Vagina (tissue), 2 donors: ENCODE results near the gene DNAJC25. TPM values are rescaled to one million over a fixed set of nuclear protein-coding genes. Genes with fewer than 3 reads are reported as not detected.

ENCODE experiments used
- DNase-seq, 2 donors: peaks; one replicate each; pipeline ENCODE4 v3.0.0-alpha.2; 2017; ENCODE audit errors: extremely low spot score in 2 of 2
- H3K27ac ChIP-seq: fragments of 200-600 bp; sonication (generic); one replicate; pipeline ENCODE4 v1.5.1; 2019
- H3K27me3 ChIP-seq: fragments of 200-600 bp; sonication (generic); one replicate; pipeline ENCODE4 v1.5.1; 2019
- H3K36me3 ChIP-seq, 2 donors: fragments of 200-600 bp; sonication (generic); one replicate each; pipeline ENCODE4 v1.5.1; 2017 to 2019
- H3K4me1 ChIP-seq: fragments of 200-600 bp; sonication (generic); one replicate; pipeline ENCODE4 v1.5.1; 2019
- H3K4me3 ChIP-seq, 2 donors: fragments of 200-600 bp; sonication (generic); 1 replicate in 1 of 2; 2 replicates in 1 of 2; pipeline ENCODE4 v1.5.1; 2016 to 2019
- H3K9me3 ChIP-seq: fragments of 200-600 bp; sonication (generic); one replicate; pipeline ENCODE4 v1.5.1; 2019
- POLR2A ChIP-seq, 2 donors: fragments of 450-650 bp; IDR thresholded peaks; one replicate each; pipeline ENCODE4 v1.6.1; 2017; ENCODE audit warnings: antibody characterized with exemption in 2 of 2, mild to moderate bottlenecking in 2 of 2, moderate library complexity in 2 of 2
- POLR2AphosphoS5 ChIP-seq, 2 donors: sonication (generic); formaldehyde crosslinking; IDR thresholded peaks; one replicate each; pipeline ENCODE4 v1.9.0; 2017; ENCODE audit warnings: antibody characterized with exemption in 2 of 2, mild to moderate bottlenecking in 2 of 2, low read depth in 1 of 2; ENCODE audit not compliant: insufficient read depth in 1 of 2
- intact Hi-C: fragments of 100-400 bp; cut with DNase I; formaldehyde crosslinking; loops from one replicate; pipeline ENCODE4 v1.15.1; 2023
- total RNA-seq: library from RNA; depleted of rRNA; stranded (reverse); fragments of >200 nt; gene quantifications from one replicate; pipeline ENCODE4 v1.2.3, GENCODE V29; 2016
- TF ChIP-seq, protein P1 (sequence below), 3 experiments: fragments of 450-650 bp in 2 of 3; fragments of 200-600 bp in 1 of 3; sonication (generic) in 1 of 3; IDR thresholded peaks; one replicate each; pipeline ENCODE4 v1.5.1; 2017 to 2019; ENCODE audit warnings: antibody characterized with exemption in 3 of 3, mild to moderate bottlenecking in 2 of 3, moderate library complexity in 2 of 3

Gene DNAJC25
- total RNA-seq, 1 donor from 2014 or later, result 6.1 TPM

DNA sequence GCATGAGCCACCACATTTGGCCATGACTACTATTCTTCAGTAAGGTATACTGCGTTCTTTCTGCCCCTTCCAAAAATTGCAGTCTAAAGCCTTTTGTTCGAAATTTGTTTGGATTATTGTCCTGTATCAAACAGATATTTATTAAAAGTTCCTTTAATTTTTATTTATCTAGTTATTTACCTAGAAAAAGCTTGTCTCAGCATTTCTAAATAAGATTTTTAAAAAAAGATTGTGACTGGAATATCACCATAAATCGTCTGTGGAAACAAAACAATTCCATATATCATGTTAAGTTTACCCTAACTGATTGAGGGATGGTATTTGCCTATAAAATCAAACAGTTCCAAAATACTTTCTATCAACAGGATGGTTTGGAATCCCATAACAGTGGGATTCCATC is 45.0 kb downstream of the DNAJC25 start:
- H3K9me3 ChIP-seq, result no peaks in the 10 kb centered on the region
- TF ChIP-seq POLR2A (IDR thresholded peaks at IDR 0.05), result no peak
- TF ChIP-seq POLR2AphosphoS5 (IDR thresholded peaks at IDR 0.05; ENCODE audit: insufficient read depth in 1 of 2, low read depth in 1 of 2), result no peak
- TF ChIP-seq, protein P1, sequence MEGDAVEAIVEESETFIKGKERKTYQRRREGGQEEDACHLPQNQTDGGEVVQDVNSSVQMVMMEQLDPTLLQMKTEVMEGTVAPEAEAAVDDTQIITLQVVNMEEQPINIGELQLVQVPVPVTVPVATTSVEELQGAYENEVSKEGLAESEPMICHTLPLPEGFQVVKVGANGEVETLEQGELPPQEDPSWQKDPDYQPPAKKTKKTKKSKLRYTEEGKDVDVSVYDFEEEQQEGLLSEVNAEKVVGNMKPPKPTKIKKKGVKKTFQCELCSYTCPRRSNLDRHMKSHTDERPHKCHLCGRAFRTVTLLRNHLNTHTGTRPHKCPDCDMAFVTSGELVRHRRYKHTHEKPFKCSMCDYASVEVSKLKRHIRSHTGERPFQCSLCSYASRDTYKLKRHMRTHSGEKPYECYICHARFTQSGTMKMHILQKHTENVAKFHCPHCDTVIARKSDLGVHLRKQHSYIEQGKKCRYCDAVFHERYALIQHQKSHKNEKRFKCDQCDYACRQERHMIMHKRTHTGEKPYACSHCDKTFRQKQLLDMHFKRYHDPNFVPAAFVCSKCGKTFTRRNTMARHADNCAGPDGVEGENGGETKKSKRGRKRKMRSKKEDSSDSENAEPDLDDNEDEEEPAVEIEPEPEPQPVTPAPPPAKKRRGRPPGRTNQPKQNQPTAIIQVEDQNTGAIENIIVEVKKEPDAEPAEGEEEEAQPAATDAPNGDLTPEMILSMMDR (IDR thresholded peaks at IDR 0.05), result no peak
- intact Hi-C loops, result no loop called here
- no peak overlapping the region for H3K27ac ChIP-seq
- H3K4me1 ChIP-seq, result no peaks in the 10 kb centered on the region
- no peak for DNase-seq
- no peak overlapping the region for H3K4me3 ChIP-seq
- H3K36me3 ChIP-seq, result no peaks in the 10 kb centered on the region
- no peaks in the 10 kb centered on the region for H3K27me3 ChIP-seq

DNA sequence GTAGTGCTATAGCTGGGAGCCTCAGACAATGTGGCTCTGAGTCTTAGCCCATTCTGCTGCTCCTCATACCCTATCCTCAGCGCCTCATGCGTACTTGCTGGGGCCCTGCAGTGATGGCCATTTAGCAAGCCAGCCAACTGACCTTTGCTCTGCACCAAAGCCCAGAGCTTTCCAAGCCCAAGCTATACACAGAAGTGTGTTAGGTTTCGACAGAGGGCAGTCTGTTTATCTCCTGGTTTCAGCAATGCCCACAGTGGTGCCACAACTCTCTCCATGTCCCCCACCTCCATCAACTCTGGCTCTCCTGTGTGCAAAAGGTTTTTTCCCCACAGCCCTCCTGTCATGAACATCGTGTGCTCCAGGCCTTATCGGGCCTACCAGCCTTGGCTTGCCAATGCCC is 47.2 kb downstream of the DNAJC25 start:
- no peaks in the 10 kb centered on the region for H3K36me3 ChIP-seq
- H3K27ac ChIP-seq, result no peak overlapping the region
- H3K4me3 ChIP-seq, result no peak overlapping the region
- H3K9me3 ChIP-seq, result no peaks in the 10 kb centered on the region
- no peaks in the 10 kb centered on the region for H3K27me3 ChIP-seq
- TF ChIP-seq POLR2AphosphoS5 (IDR thresholded peaks at IDR 0.05; ENCODE audit: insufficient read depth in 1 of 2, low read depth in 1 of 2) (no peak), POLR2A (IDR thresholded peaks at IDR 0.05) (no peak)
- TF ChIP-seq, protein P1 (IDR thresholded peaks at IDR 0.05), result no peak
- DNase-seq, result no peak
- no peaks in the 10 kb centered on the region for H3K4me1 ChIP-seq
- intact Hi-C loops, result no loop called here

DNA sequence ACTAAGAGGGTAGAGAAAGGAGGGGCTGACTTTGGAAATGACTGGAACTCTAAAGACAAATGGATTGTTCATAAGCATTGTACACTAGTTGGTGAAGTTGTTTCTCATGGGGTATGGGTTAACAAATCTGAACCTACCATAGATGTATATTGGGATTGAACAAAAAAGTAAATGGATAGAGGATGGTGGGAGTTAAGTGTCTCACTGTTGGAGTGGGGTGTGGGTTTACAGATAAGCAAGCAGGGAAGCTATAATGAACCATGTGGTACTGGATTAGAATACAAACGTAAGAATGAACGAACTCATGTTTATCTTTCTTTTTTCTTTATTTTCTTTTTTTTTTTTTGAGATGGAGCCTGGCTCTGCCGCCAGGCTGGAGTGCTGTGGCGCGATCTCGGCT is 48.1 kb downstream of the DNAJC25 start:
- H3K27ac ChIP-seq, result no peak overlapping the region
- no peaks in the 10 kb centered on the region for H3K27me3 ChIP-seq
- H3K9me3 ChIP-seq, result no peaks in the 10 kb centered on the region
- TF ChIP-seq, protein P1 (IDR thresholded peaks at IDR 0.05), result no peak
- TF ChIP-seq POLR2AphosphoS5 (IDR thresholded peaks at IDR 0.05; ENCODE audit: insufficient read depth in 1 of 2, low read depth in 1 of 2) (no peak), POLR2A (IDR thresholded peaks at IDR 0.05) (no peak)
- intact Hi-C loops, result no loop called here
- H3K36me3 ChIP-seq, result no peaks in the 10 kb centered on the region
- DNase-seq, result no peak
- no peaks in the 10 kb centered on the region for H3K4me1 ChIP-seq
- no peak overlapping the region for H3K4me3 ChIP-seq

DNA sequence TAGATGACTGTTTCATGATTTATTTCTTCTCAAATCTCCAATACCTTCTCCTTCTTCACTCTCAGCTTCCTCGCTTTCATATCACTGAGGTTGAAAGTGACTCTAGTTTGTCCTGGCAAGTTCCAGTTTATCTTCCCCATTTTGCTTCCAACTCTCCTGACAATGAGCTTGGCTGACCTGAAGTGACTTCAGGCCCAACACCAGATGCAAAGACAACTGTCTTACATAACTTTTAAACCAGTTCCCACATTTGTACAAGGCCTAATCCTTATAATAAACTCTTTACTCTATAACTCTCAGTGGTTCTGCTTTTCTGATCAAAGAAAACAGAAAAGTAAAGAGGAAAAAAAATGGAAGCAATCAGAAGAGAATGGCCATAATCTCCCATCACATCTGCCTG is 52.3 kb downstream of the DNAJC25 start:
- no peaks in the 10 kb centered on the region for H3K9me3 ChIP-seq
- DNase-seq, result no peak
- intact Hi-C loops, result no loop called here
- TF ChIP-seq POLR2A (IDR thresholded peaks at IDR 0.05) (no peak), POLR2AphosphoS5 (IDR thresholded peaks at IDR 0.05; ENCODE audit: insufficient read depth in 1 of 2, low read depth in 1 of 2) (no peak)
- TF ChIP-seq, protein P1 (IDR thresholded peaks at IDR 0.05), result no peak
- no peaks in the 10 kb centered on the region for H3K27me3 ChIP-seq
- no peak overlapping the region for H3K4me3 ChIP-seq
- H3K4me1 ChIP-seq, result no peaks in the 10 kb centered on the region
- no peak overlapping the region for H3K27ac ChIP-seq
- H3K36me3 ChIP-seq, result no peaks in the 10 kb centered on the region

DNA sequence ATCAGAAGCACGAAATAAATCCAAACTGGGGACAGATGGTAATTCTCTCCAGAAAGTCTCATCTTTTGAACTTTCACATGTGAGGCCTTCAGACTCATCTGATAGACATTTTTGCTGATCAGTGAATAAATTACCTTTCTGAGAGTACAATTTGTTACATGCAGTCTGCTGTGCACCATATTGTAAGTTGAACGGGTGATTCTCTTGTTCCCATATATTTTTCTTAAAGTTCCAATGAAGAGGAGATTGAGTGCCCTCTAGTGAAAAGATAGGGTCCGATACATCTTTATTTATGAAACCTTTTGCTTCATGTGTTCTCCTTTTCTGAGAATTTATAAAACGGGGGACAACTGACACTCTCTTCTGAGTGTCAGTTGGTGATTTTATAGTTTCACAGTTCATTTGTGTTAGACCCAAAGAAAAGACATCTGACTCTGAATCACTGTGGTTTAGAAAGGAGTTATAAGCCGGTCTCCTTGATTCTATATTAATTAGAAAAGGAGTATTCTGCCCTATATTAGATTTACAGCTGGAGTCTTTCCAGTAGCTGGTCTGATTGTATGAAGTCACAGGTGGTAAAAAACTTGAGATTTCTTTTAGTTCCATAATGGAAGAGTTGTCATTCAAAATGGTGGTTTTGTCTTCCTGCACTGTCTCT is 60.7 kb downstream of the DNAJC25 start:
- no peak overlapping the region for H3K27ac ChIP-seq
- DNase-seq, result no peak
- intact Hi-C loops, result no loop called here

More for the DNA sequence above, 60.7 kb downstream of the DNAJC25 start:
- Histone ChIP-seq H3K27me3 (no peaks in the 10 kb centered on the region), H3K36me3 (no peaks in the 10 kb centered on the region), H3K4me1 (no peaks in the 10 kb centered on the region), H3K4me3 (no peak overlapping the region), H3K9me3 (no peaks in the 10 kb centered on the region)
- TF ChIP-seq POLR2A (IDR thresholded peaks at IDR 0.05) (no peak), POLR2AphosphoS5 (IDR thresholded peaks at IDR 0.05; ENCODE audit: insufficient read depth in 1 of 2, low read depth in 1 of 2) (no peak)
